GM18526 (cell line): ENCODE data around the gene AKAP13.

Source experiments
- POLR2A ChIP-seq: IDR thresholded peaks from 3 replicates; pipeline ENCODE4 v1.6.1; 2011; ENCODE audit not compliant: insufficient read length; ENCODE audit errors: extremely low read depth

AKAP13 gene

DNA sequence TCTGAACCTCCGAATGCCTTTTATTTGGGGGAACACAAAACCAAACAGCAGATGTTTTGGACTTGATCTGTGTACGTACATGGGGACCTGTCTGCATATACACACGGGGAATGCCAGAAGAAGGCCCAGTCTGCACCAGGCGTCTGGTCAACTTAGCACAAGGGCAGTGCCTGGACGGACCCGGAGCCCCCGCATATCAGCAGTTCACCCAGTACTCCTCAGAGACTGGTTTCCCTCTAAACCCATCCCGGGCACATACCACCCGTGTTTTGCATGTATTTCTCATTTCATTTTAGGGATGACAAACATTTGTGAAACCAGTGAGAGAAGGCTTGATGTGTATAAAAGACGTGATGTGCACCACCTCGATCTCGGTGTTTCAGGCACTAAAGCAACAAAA lies 364.6 kb downstream of the AKAP13 start:
- TF ChIP-seq POLR2A: no peak

DNA sequence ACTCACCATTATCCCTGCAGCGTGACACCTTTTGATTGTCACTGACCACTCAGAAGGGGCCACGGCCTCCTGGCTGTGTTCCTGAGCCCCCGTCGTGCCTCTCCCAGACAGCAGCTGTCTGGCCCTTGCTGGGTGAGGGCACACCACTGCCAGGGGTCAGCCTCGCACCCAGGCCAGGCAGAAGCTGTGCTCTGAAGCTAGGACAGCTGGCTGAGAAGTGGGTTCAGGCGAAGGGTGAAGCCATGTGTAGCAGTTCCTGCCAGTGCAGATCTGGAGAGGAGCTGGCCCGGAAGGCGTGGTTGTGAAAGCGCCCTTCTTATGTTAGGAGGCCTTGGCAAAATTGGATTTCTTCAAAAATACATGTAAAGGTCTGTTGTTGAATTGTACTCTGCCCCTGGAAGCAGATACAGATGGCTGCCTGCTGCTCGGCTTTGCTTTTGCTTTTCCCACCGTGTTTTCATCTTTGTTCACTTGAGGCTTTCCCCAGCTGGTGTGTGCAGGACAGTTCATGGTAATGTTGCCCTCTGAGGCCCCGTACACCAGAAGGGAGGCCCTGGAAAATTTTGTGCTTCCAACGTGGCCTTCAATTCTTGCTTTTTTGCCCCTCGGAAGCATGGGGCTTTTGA lies 365.2 kb downstream of the AKAP13 start:
- TF ChIP-seq POLR2A: no peak

DNA sequence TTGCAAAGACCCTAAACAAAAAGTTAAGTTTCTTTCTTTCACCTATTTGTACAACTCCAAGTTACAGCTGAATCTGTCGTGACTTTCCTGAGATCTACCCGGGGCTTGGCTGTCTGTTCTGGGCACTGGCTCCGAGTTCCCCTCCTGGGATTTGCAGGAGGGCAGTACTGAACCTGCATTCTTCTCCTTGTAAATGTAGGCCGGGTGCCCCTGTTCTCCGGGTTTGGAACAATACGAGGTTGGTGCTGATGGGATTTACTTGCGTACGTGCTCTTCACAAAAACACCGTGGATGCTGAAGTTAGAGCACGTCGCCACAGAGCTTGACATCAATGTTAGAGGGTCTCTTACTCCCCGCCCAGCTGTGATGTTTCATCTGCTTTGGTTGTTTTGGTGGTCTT lies 366.2 kb downstream of the AKAP13 start:
- no peak for TF ChIP-seq POLR2A

GRCh38 chr15:85748176-85748575 lies 367.8 kb downstream of the AKAP13 start:
- no peak for TF ChIP-seq POLR2A

DNA sequence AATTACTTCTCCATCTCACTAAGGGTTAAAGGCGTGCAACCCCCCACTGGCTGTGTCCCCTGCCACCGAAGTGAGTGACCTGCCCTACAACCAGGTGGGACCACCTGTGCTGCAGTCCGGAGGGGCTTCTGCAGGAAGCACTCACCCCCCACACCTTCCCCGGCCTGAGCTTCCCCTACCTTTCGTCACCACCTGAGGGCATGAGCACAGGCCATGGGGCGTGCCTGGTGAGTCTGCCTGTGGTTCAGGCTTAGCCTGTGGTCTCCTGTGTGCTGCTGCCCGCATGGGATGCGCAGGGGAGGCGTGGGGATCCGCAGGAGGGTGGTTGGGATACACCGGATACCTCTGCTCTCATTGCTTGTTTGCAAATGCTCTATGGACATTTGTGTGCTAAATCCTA lies 368.3 kb downstream of the AKAP13 start:
- no peak for TF ChIP-seq POLR2A

DNA sequence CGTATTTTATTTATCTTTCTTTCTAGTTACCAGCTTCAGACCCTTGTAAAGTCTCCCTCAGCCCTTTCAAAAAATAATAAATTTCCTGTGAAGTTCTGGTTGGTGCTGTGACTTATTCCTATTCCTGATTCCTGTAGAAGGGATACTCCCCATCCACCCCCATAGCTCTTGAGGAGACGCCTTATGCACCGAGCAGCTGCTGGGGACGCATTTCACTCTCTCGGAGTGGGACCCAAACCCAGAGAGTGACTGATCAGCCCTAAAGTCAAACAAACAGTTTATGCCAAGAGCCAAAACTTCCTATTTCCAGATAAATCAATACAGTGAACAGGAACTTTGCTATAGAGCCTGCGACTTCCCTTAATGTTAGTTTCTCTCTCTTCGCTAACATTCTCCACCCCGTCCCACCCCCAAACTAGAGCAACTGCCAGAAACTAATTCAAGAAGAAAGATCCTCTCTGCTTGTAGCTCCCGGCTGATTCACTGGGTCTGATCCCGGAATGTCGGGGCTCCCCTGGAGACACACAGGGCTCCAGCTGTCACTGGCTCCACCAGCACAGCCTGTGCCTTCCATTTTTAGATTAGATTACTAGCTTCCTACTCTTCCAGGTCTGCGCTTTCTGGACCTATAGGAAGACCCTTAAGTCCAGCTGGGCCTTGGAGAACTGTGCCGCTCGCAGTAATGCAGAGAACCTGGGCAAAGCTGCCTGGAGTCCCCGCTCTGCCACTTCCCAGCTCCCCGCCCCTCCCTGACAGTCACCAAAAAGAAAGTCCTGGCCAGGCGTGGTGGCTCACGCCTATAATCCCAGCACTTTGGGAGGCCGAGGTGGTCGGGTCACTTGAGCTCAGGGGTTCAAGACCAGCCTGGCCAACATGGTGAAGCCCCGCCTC lies 369.1 kb downstream of the AKAP13 start:
- no peak for TF ChIP-seq POLR2A

- no peak for TF ChIP-seq POLR2A
Observed at GRCh38 chr15:85750319-85751290, 370.2 kb downstream of the AKAP13 start.

GRCh38 chr15:85751291-85752123 lies 371.1 kb downstream of the AKAP13 start:
- TF ChIP-seq POLR2A: no peak

- no peak for TF ChIP-seq POLR2A
Observed at GRCh38 chr15:85752124-85752475, 371.7 kb downstream of the AKAP13 start.

DNA sequence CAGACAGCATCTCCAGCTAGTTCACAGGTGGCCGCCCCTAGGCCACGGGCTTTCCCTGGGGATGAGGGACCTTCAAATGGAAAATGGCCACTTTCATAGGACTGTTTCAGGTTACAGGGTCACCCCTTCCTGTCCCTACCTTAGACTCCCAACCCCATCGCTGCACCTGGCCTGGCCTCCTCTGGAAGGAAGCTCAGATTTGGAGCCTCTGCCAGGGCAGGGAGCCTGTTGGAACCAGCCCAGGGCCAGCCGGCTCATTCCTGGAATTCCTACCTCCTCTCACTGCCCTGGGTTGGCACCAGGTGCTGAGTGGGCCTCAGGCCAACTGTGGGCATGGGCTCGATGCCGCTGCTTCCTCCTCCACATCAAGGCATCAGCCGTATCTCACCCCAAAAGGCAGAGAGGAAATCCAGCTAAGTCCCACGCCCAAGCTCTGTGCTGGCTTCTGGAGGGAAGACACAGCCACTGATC lies 372.1 kb downstream of the AKAP13 start:
- no peak for TF ChIP-seq POLR2A

DNA sequence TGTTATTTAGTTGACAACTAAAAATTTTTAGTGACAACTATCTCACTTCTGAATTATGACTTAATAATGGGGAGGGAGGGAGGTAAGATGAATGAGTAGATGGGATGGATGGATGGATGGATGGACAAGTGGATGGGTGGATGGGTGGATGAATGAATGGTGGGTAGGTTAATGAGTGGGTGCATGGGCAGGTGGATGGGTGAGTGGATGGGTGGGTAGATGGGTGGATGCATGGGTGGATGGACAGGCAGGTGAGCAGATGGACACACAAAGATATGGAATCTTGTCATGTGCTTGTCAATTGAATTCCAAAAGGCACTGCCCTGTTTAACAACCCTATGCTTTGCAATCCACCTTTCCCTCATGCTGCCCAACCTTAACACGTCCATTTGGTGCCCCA lies 372.9 kb downstream of the AKAP13 start:
- TF ChIP-seq POLR2A: no peak

GRCh38 chr15:85753791-85754452 lies 373.5 kb downstream of the AKAP13 start:
- no peak for TF ChIP-seq POLR2A

DNA sequence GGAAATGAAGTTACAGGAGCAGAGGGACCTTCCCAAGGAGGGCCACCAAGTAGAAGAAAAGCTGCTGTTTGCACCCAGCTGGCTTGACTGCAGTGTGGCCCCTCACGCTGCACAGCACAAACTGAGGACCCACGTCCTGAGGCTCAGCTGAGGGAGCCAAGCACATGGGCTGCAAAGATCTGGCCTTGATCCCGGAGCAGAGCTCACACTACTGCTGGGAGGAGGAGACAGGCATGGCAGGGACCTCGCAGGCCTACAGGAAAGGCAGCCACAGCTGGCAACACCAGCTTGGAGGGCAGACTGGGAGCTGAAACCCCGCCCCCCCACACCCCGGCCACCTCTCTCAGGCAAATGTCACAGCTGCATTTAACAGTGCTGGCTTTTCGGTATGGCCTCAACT lies 374.6 kb downstream of the AKAP13 start:
- no peak for TF ChIP-seq POLR2A

DNA sequence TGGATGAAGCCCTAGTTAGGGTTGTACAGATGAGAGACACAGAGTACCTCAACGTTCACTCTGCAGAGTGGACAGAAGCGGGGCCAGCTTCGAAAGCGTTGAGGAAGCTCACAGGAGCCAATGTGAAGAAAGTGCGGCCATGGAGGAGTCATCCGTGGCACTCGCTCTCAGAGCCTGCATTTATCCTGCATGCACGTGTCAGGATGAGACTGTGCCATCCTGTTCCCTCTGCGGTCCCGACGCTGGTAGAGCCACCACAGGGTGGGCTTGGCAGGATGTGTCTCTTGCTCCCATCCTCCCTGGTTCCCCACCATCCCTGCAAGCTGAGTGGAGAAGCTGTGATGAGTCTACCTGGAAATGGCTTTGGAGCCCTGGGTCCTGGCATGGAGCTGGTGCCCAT lies 375.1 kb downstream of the AKAP13 start:
- TF ChIP-seq POLR2A: no peak
